ENCODE data around the gene EIF4ENIF1.
A peak's percentile ranks its signal among the peaks of the same experiment; 100 is the strongest.
"Not testable (repeated sequence)": the region's sequence is repeated elsewhere in the genome, so short reads cannot be mapped to it uniquely, and the experiment has no call there.

Gene EIF4ENIF1

GRCh38 chr22:31440681-31441080 is 49.0 kb downstream of the EIF4ENIF1 start:
- no peak for DNase-seq

- no peak for DNase-seq
Measured at GRCh38 chr22:31439808-31440207, 49.8 kb downstream of the EIF4ENIF1 start.

- DNase-seq = no peak
Measured at GRCh38 chr22:31436132-31436531, 53.5 kb downstream of the EIF4ENIF1 start.

GRCh38 chr22:31431950-31432349 is 57.7 kb downstream of the EIF4ENIF1 start:
- DNase-seq = no peak

- DNase-seq = no peak
Measured at GRCh38 chr22:31425331-31426050, 64.2 kb downstream of the EIF4ENIF1 start.

- DNase-seq = not testable (repeated sequence)
Measured at GRCh38 chr22:31402350-31402749, 87.3 kb downstream of the EIF4ENIF1 start.

- DNase-seq = no peak
Measured at GRCh38 chr22:31400023-31400397, 89.6 kb downstream of the EIF4ENIF1 start.

GRCh38 chr22:31399211-31400022 is 90.2 kb downstream of the EIF4ENIF1 start, which contains the start of gene DRG1:
Gene DRG1 (plus strand): TSS chr22:31399604. CDS start chr22:31399684, 80 bp downstream.
- peak; percentile 95 to 97 for DNase-seq

GRCh38 chr22:31398231-31398630 is 91.4 kb downstream of the EIF4ENIF1 start:
- DNase-seq = no peak

GRCh38 chr22:31394326-31394725 is 95.3 kb downstream of the EIF4ENIF1 start:
- no peak for DNase-seq

- peak in 1 of 2 donors; percentile 26 for DNase-seq
Measured at GRCh38 chr22:31393893-31394292, 95.7 kb downstream of the EIF4ENIF1 start.
